HG03469 (cell line): ENCODE measurements around the gene NTF3.
"Not testable (repeated sequence)": the region's sequence is repeated elsewhere in the genome, so short reads cannot be mapped to it uniquely, and the experiment has no call there.

ENCODE experiments used
- ATAC-seq: cut with Tn5 transposase; IDR thresholded peaks from one replicate; pipeline ENCODE4 v1.9.1; 2021; ENCODE audit warnings: mild to moderate bottlenecking, moderate library complexity, moderate number of reproducible peaks; ENCODE audit not compliant: unreplicated experiment

NTF3 gene

GRCh38 chr12:5524769-5525436 is 93.0 kb downstream of the NTF3 start:
- no peak for ATAC-seq

GRCh38 chr12:5525783-5526367 is 94.0 kb downstream of the NTF3 start:
- no peak for ATAC-seq

GRCh38 chr12:5533368-5533767 is 101.5 kb downstream of the NTF3 start:
- ATAC-seq: no peak

GRCh38 chr12:5534426-5535199 is 102.7 kb downstream of the NTF3 start:
- ATAC-seq: no peak

GRCh38 chr12:5535541-5535940 is 103.6 kb downstream of the NTF3 start:
- ATAC-seq: no peak

DNA sequence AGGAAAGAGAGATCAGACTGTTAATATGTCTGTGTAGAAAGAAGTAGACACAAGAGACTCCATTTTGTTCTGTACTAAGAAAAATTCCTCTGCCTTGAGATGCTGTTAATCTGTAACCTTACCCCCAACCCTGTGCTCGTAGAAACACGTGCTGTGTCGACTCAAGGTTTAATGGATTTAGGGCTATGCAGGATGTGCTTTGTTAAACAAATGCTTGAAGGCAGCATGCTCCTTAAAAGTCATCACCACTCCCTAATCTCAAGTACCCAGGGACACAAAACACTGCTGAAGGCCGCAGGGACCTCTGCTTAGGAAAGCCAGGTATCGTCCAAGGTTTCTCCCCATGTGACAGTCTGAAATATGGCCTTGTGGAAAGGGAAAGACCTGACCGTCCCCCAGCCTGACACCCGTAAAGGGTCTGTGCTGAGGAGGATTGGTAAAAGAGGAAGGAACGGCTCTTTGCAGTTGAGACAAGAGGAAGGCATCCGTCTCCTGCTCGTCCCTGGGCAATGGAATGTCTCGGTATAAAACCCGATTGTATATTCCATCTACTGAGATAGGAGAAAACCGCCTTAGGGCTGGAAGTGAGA is 105.2 kb downstream of the NTF3 start:
- not testable (repeated sequence) for ATAC-seq

- ATAC-seq: no peak
These were observed 105.9 kb downstream of the NTF3 start for GRCh38 chr12:5537771-5538170.
